SK-N-SH (cell line): ENCODE data around the gene C2CD4D. TPM values are rescaled to one million over a fixed set of nuclear protein-coding genes. Genes with fewer than 3 reads are reported as not detected.

Source experiments
- CTCF ChIA-PET: fragments of 300-600, 350-600 bp; formaldehyde crosslinking; extraction: SDS; loops from one replicate; lab custom pipeline; 2021; lab: Yijun Ruan, JAX
- POLR2A ChIA-PET: fragments of 350-600 bp; sonication (Branson Sonifier 250); formaldehyde crosslinking; extraction: SDS; loops from one replicate; lab custom pipeline; 2020; ENCODE audit warnings: antibody characterized with exemption, inconsistent platforms; lab: Yijun Ruan, JAX
- DNase-seq: peaks from one replicate; pipeline ENCODE4 v3.0.0; 2012
- H2AFZ ChIP-seq: fragments of 200-600 bp; sonication (generic); 2 replicates; pipeline ENCODE4 v1.8.1; 2016; ENCODE audit warnings: antibody characterized with exemption, mild to moderate bottlenecking, low read depth
- H3F3A ChIP-seq: fragments of 200-600 bp; sonication (generic); replicated peaks from 2 replicates; pipeline ENCODE3; 2016; ENCODE audit warnings: antibody characterized with exemption, mild to moderate bottlenecking; ENCODE audit not compliant: insufficient read depth
- H3K27ac ChIP-seq, 2 experiments: fragments of 200-500 bp in 1 of 2; fragments of 200-600 bp in 1 of 2; sonication (Bioruptor generic) in 1 of 2; sonication (generic), shearing (Covaris generic) in 1 of 2; 2 replicates each; pipeline versions ENCODE4 v1.5.1 to v1.6.1; 2014 to 2016; ENCODE audit warnings: low read depth in 2 of 2, inconsistent platforms in 1 of 2, low read length in 1 of 2, mild to moderate bottlenecking in 1 of 2, mixed read lengths in 1 of 2
- H3K27me3 ChIP-seq: fragments of 200-600 bp; sonication (generic), shearing (Covaris generic); 2 replicates; pipeline ENCODE4 v1.6.1; 2016; ENCODE audit warnings: mixed run types; ENCODE audit not compliant: insufficient read depth
- H3K36me3 ChIP-seq, 2 experiments: fragments of 200-500 bp in 1 of 2; fragments of 200-600 bp in 1 of 2; sonication (Bioruptor generic) in 1 of 2; sonication (generic) in 1 of 2; replicated peaks in 1 of 2; 2 replicates each; pipeline versions ENCODE3 to v1.5.1; 2014 to 2016; ENCODE audit warnings: low read length in 1 of 2, mild to moderate bottlenecking in 1 of 2; ENCODE audit not compliant: insufficient read depth in 2 of 2, control insufficient read depth in 1 of 2
- H3K4me1 ChIP-seq, 2 experiments: fragments of 200-500 bp in 1 of 2; fragments of 200-600 bp in 1 of 2; sonication (Bioruptor generic) in 1 of 2; sonication (generic), shearing (Covaris generic) in 1 of 2; 2 replicates each; pipeline versions ENCODE4 v1.5.1 to v1.6.1; 2014 to 2016; ENCODE audit warnings: low read depth in 1 of 2, low read length in 1 of 2, mixed run types in 1 of 2; ENCODE audit not compliant: insufficient read depth in 2 of 2, control insufficient read depth in 1 of 2
- H3K4me2 ChIP-seq: fragments of 200-600 bp; sonication (generic), shearing (Covaris generic); 2 replicates; pipeline ENCODE4 v1.6.1; 2017; ENCODE audit warnings: mixed run types
- H3K4me3 ChIP-seq, 2 experiments: fragments of 200-500 bp in 1 of 2; fragments of 200-600 bp in 1 of 2; sonication (Bioruptor generic) in 1 of 2; sonication (generic), shearing (Covaris generic) in 1 of 2; 2 replicates each; pipeline versions ENCODE4 v1.5.1 to v1.8.1; 2014 to 2016; ENCODE audit warnings: low read depth in 2 of 2, inconsistent platforms in 1 of 2, low read length in 1 of 2, mild to moderate bottlenecking in 1 of 2, mixed read lengths in 1 of 2, moderate library complexity in 1 of 2
- H3K79me2 ChIP-seq: fragments of 200-600 bp; sonication (generic); 2 replicates; pipeline ENCODE4 v1.8.1; 2017; ENCODE audit warnings: mild to moderate bottlenecking; ENCODE audit not compliant: insufficient read depth
- H3K9ac ChIP-seq: fragments of 200-600 bp; sonication (generic); 2 replicates; pipeline ENCODE4 v1.6.1; 2017; ENCODE audit warnings: mixed run types
- H3K9me2 ChIP-seq: fragments of 200-600 bp; sonication (generic); 2 replicates; pipeline ENCODE4 v1.6.1; 2017; ENCODE audit warnings: mixed run types
- H3K9me3 ChIP-seq: fragments of 200-600 bp; sonication (generic); 2 replicates; pipeline ENCODE4 v1.6.1; 2017; ENCODE audit warnings: mixed run types, mild to moderate bottlenecking, moderate library complexity
- H4K20me1 ChIP-seq: fragments of 200-600 bp; sonication (generic); 2 replicates; pipeline ENCODE4 v1.6.1; 2017; ENCODE audit warnings: mild to moderate bottlenecking, mixed run types; ENCODE audit not compliant: insufficient read depth
- ELF1 ChIP-seq: IDR thresholded peaks from 2 replicates; pipeline ENCODE4 v1.4.0; 2012
- EZH2phosphoT487 ChIP-seq: fragments of 200-600 bp; sonication (generic); IDR thresholded peaks from 2 replicates; pipeline ENCODE4 v1.6.1; 2017; ENCODE audit warnings: low read depth, mixed run types, mild to moderate bottlenecking, antibody characterized with exemption, moderate library complexity, borderline replicate concordance
- FOSL2 ChIP-seq: IDR thresholded peaks from 2 replicates; pipeline ENCODE4 v1.4.0; 2012; ENCODE audit warnings: low read depth, mild to moderate bottlenecking, moderate library complexity, borderline replicate concordance
- FOXJ3 ChIP-seq: sonication (generic); formaldehyde crosslinking; IDR thresholded peaks from 2 replicates; pipeline ENCODE4 v1.5.1; 2020; ENCODE audit warnings: mild to moderate bottlenecking, missing genetic modification reagents
- GABPA ChIP-seq: IDR thresholded peaks from 2 replicates; pipeline ENCODE4 v1.4.0; 2012; ENCODE audit warnings: low read depth, mild to moderate bottlenecking
- GATA2 ChIP-seq: sonication (generic); formaldehyde crosslinking; IDR thresholded peaks from 2 replicates; pipeline ENCODE4 v1.5.0; 2020; ENCODE audit warnings: mild to moderate bottlenecking, missing genetic modification reagents
- NFIC ChIP-seq: IDR thresholded peaks from 2 replicates; pipeline ENCODE4 v1.4.0; 2012; ENCODE audit warnings: borderline replicate concordance
- POLR2AphosphoS5 ChIP-seq: IDR thresholded peaks from 2 replicates; pipeline ENCODE4 v1.6.1; 2012; ENCODE audit warnings: low read depth, low read length
- RAD21 ChIP-seq: IDR thresholded peaks from 2 replicates; pipeline ENCODE4 v1.6.1; 2012; ENCODE audit warnings: mild to moderate bottlenecking, low read length
- RCOR1 ChIP-seq: fragments of 150-350 bp; IDR thresholded peaks from 2 replicates; pipeline ENCODE4 v1.6.1; 2017; ENCODE audit warnings: antibody characterized with exemption, low read length
- RXRA ChIP-seq: IDR thresholded peaks from 2 replicates; pipeline ENCODE4 v1.4.0; 2012; ENCODE audit warnings: low read depth, mild to moderate bottlenecking, borderline replicate concordance
- SMC3 ChIP-seq: IDR thresholded peaks from 2 replicates; pipeline ENCODE4 v1.6.1; 2012; ENCODE audit warnings: low read depth, low read length, improper control_type of control experiment
- TAF1 ChIP-seq: IDR thresholded peaks from 2 replicates; pipeline ENCODE4 v1.6.1; 2012; ENCODE audit warnings: low read depth, mild to moderate bottlenecking, low read length, moderate library complexity, borderline replicate concordance
- TCF12 ChIP-seq: IDR thresholded peaks from 2 replicates; pipeline ENCODE4 v1.4.0; 2012
- TEAD4 ChIP-seq: IDR thresholded peaks from 2 replicates; pipeline ENCODE4 v1.4.0; 2012; ENCODE audit warnings: mild to moderate bottlenecking, borderline replicate concordance; ENCODE audit not compliant: insufficient read depth
- USF1 ChIP-seq: IDR thresholded peaks from 2 replicates; pipeline ENCODE4 v1.4.0; 2012; ENCODE audit warnings: low read depth, borderline replicate concordance
- YY1 ChIP-seq: IDR thresholded peaks from 2 replicates; pipeline ENCODE4 v1.4.0; 2012; ENCODE audit warnings: low read depth, mild to moderate bottlenecking
- WGBS: methylation state at CpG from one replicate; pipeline ENCODE4 v1.1.6; 2017; ENCODE audit warnings: low lambda C conversion rate; 5-methylcytosine and 5-hydroxymethylcytosine counted together
- polyA plus RNA-seq, 3 experiments: library from polyadenylated mRNA; depleted of rRNA; stranded (reverse); fragments of >200 nt; gene quantifications; 2 replicates each; pipeline ENCODE4 v1.2.3, GENCODE V29; 2012

Gene C2CD4D
- polyA plus RNA-seq, 1 of the 3 experiments (the other 2 are of a cell fraction) = not detected

- TF ChIP-seq USF1 (no peak), POLR2AphosphoS5 (0 out of 2 replicates have a peak, but pooled peaks have one; percentile 27), TEAD4 (no peak), ELF1 (no peak), GABPA (no peak), FOXJ3 (CRISPR knock-in tag) (peak; percentile 52; the same call in 1 of the 2 replicates), EZH2phosphoT487 (no peak), SMC3 (no peak), NFIC (peak; percentile 79), TCF12 (peak; percentile 79), FOSL2 (no peak)
These were observed 18.7 kb downstream of the C2CD4D start (continued) for GRCh38 chr1:151820940-151821339.

- H4K20me1 ChIP-seq = no peaks in the 10 kb centered on the region
- H3F3A ChIP-seq = no peaks in the 10 kb centered on the region
- no peaks in the 10 kb centered on the region for H3K79me2 ChIP-seq
- no peaks in the 10 kb centered on the region for H3K9me2 ChIP-seq
- no peak overlapping the region for H3K4me2 ChIP-seq
- no peak overlapping the region for H3K4me3 ChIP-seq
- ChIA-PET CTCF (interaction anchor here (0.7 to 7.8 kb wide), 9 partner anchors 9 to 227 kb away, joined by 3 to 46 read pairs (median 5); partner anchors contain the start of gene TDRKH), POLR2A (interaction anchor here (0.8 to 2.2 kb wide), 7 partner anchors 10 to 538 kb away, joined by 3 to 23 read pairs (median 4); partner anchors contain the start of genes MRPL9, TDRKH and ZNF687)
- peak overlapping the region in 1 of 2 experiments; percentile 81; a peak in 2 of 4 replicates for H3K27ac ChIP-seq
- TF ChIP-seq TCF12 = no peak
- no peak for TF ChIP-seq TAF1
- no peak for TF ChIP-seq NFIC
- no peak for TF ChIP-seq GATA2 (CRISPR knock-in tag)
- TF ChIP-seq POLR2AphosphoS5 = no peak
- H3K27me3 ChIP-seq = peaks cover 7% of the 10 kb centered on the region; the same call in 1 of the 2 replicates
- H3K4me1 ChIP-seq = peaks cover 0 to 50% of the 10 kb centered on the region in 2 experiments; a peak in 2 of 4 replicates
- DNase-seq = no peak
- 53% methylated on average over 5 of the region's 7 CpGs for WGBS
- H3K9ac ChIP-seq = no peak overlapping the region
- H3K9me3 ChIP-seq = no peaks in the 10 kb centered on the region
- H3K36me3 ChIP-seq = no peaks in the 10 kb centered on the region
- H2AFZ ChIP-seq = no peak overlapping the region
These were observed 19.5 kb downstream of the C2CD4D start for GRCh38 chr1:151819976-151820623.

- WGBS = 62% methylated on average over 12 of the region's 12 CpGs
- H3K9ac ChIP-seq = no peak overlapping the region
- no peaks in the 10 kb centered on the region for H4K20me1 ChIP-seq
- H3K27me3 ChIP-seq = peaks cover 7% of the 10 kb centered on the region; the same call in 1 of the 2 replicates
- no peak overlapping the region for H3K4me3 ChIP-seq
- CTCF ChIA-PET = interaction anchor here (1.3 to 7.8 kb wide), 5 partner anchors 17 to 226 kb away, joined by 5 to 46 read pairs (median 11); partner anchors contain the start of gene TDRKH
- no peaks in the 10 kb centered on the region for H3K9me2 ChIP-seq
- TF ChIP-seq RCOR1 (no peak), RXRA (no peak), RAD21 (no peak), YY1 (no peak)
- TF ChIP-seq, all 33 proteins: peak for 0
- H3K9me3 ChIP-seq = no peaks in the 10 kb centered on the region
- H3K4me1 ChIP-seq = peaks cover 0 to 46% of the 10 kb centered on the region in 2 experiments; a peak in 2 of 4 replicates
- DNase-seq = no peak
- no peaks in the 10 kb centered on the region for H3K36me3 ChIP-seq
- no peak overlapping the region for H3K4me2 ChIP-seq
- POLR2A ChIA-PET = no interaction called here
- H3F3A ChIP-seq = no peaks in the 10 kb centered on the region
- no peak overlapping the region; a peak in 1 of 4 replicates for H3K27ac ChIP-seq
- H3K79me2 ChIP-seq = no peaks in the 10 kb centered on the region
- no peak overlapping the region for H2AFZ ChIP-seq
These were observed 20.3 kb downstream of the C2CD4D start for GRCh38 chr1:151819227-151819835.
